Calu3 (cell line): Measurements from ENCODE around the gene NCOR1. TPM values are rescaled to one million over a fixed set of nuclear protein-coding genes. Genes with fewer than 3 reads are reported as not detected.
"Not testable (repeated sequence)": the region's sequence is repeated elsewhere in the genome, so short reads cannot be mapped to it uniquely, and the experiment has no call there.

Experiments used
- BruUV-seq: library from RNA; stranded (reverse); fragments of 400-500 nt; replicated peaks from 2 replicates; lab custom pipeline; 2021; lab: Mats Ljungman, UMichigan
- CTCF ChIA-PET: fragments of 300-600 bp; sonication (Branson Sonifier 250); formaldehyde crosslinking; loops from one replicate; lab custom pipeline; 2022; ENCODE audit warnings: antibody characterized with exemption; lab: Charles Lee
- DNase-seq: peaks from one replicate; pipeline ENCODE4 v3.0.0; 2022
- H3K27ac Mint-ChIP-seq: one replicate; pipeline ENCODE4 v1.8.0; 2022; ENCODE audit warnings: mixed read lengths; ENCODE audit not compliant: unreplicated experiment
- H3K27me3 Mint-ChIP-seq: one replicate; pipeline ENCODE4 v1.8.0; 2022; ENCODE audit warnings: mixed read lengths; ENCODE audit not compliant: unreplicated experiment
- H3K36me3 Mint-ChIP-seq: one replicate; pipeline ENCODE4 v1.8.0; 2022; ENCODE audit warnings: mild to moderate bottlenecking, moderate library complexity, mixed read lengths; ENCODE audit not compliant: insufficient read depth, unreplicated experiment
- H3K4me1 Mint-ChIP-seq: one replicate; pipeline ENCODE4 v1.8.0; 2022; ENCODE audit warnings: mild to moderate bottlenecking, low read depth, mixed read lengths; ENCODE audit not compliant: unreplicated experiment
- H3K4me3 Mint-ChIP-seq: one replicate; pipeline ENCODE4 v1.8.0; 2022; ENCODE audit warnings: mild to moderate bottlenecking, low read depth, moderate library complexity, mixed read lengths; ENCODE audit not compliant: unreplicated experiment
- H3K9me3 Mint-ChIP-seq: one replicate; pipeline ENCODE4 v1.8.0; 2022; ENCODE audit warnings: low read depth, mixed read lengths; ENCODE audit not compliant: unreplicated experiment
- CTCF ChIP-seq: fragments of 200-600 bp; IDR thresholded peaks from one replicate; pipeline ENCODE4 v1.8.0; 2022; ENCODE audit warnings: antibody characterized with exemption; ENCODE audit not compliant: unreplicated experiment
- intact Hi-C: fragments of 100-400 bp; cut with micrococcal nuclease; formaldehyde crosslinking; loops from one replicate; pipeline ENCODE4 v1.10.0; 2022; ENCODE audit not compliant: unreplicated experiment
- total RNA-seq: library from RNA; stranded (reverse); gene quantifications from 2 replicates; pipeline ENCODE4 v1.2.3, GENCODE V29; 2022

Gene NCOR1
- total RNA-seq, 1 experiment from 2014 or later: 84.0 TPM

GRCh38 chr17:16122697-16123434 is 92.5 kb downstream of the NCOR1 start:
- no TSS peak for BruUV-seq
- TF ChIP-seq CTCF: no peak
- no peak for DNase-seq
- Mint-ChIP-seq H3K4me1 (no peaks in the 10 kb centered on the region), H3K27me3 (no peaks in the 10 kb centered on the region), H3K27ac (no peak overlapping the region), H3K36me3 (peaks cover 22% of the 10 kb centered on the region), H3K4me3 (no peak overlapping the region), H3K9me3 (no peaks in the 10 kb centered on the region)
- CTCF ChIA-PET: no interaction called here
- intact Hi-C loops: no loop called here

GRCh38 chr17:16121915-16122314 is 93.4 kb downstream of the NCOR1 start:
- Mint-ChIP-seq H3K36me3 (peaks cover 26% of the 10 kb centered on the region), H3K9me3 (no peaks in the 10 kb centered on the region), H3K4me1 (no peaks in the 10 kb centered on the region), H3K4me3 (no peak overlapping the region), H3K27ac (no peak overlapping the region), H3K27me3 (no peaks in the 10 kb centered on the region)
- BruUV-seq: no TSS peak
- CTCF ChIA-PET: no interaction called here
- intact Hi-C loops: no loop called here
- no peak for DNase-seq
- TF ChIP-seq CTCF: no peak

- Mint-ChIP-seq H3K27me3 (no peaks in the 10 kb centered on the region), H3K27ac (no peak overlapping the region), H3K4me3 (no peak overlapping the region), H3K9me3 (no peaks in the 10 kb centered on the region), H3K4me1 (no peaks in the 10 kb centered on the region), H3K36me3 (peaks cover 30% of the 10 kb centered on the region)
- TF ChIP-seq CTCF: no peak
- no TSS peak for BruUV-seq
- no peak for DNase-seq
- CTCF ChIA-PET: no interaction called here
- intact Hi-C loops: no loop called here
These were observed 94.4 kb downstream of the NCOR1 start for GRCh38 chr17:16120937-16121336.

- H3K27me3 Mint-ChIP-seq: no peaks in the 10 kb centered on the region
- H3K27ac Mint-ChIP-seq: no peak overlapping the region
- H3K36me3 Mint-ChIP-seq: peaks cover 41% of the 10 kb centered on the region
- no peak for TF ChIP-seq CTCF
- no peaks in the 10 kb centered on the region for H3K4me1 Mint-ChIP-seq
- CTCF ChIA-PET: no interaction called here
- BruUV-seq: no TSS peak
- peaks cover 6% of the 10 kb centered on the region for H3K9me3 Mint-ChIP-seq
- no peak for DNase-seq
- intact Hi-C loops: no loop called here
- no peak overlapping the region for H3K4me3 Mint-ChIP-seq
These were observed 98.2 kb downstream of the NCOR1 start for GRCh38 chr17:16117149-16117548.

GRCh38 chr17:16115077-16115698 is 100.1 kb downstream of the NCOR1 start:
- H3K4me3 Mint-ChIP-seq, intact Hi-C loops, H3K9me3 Mint-ChIP-seq, H3K27ac Mint-ChIP-seq, DNase-seq, H3K27me3 Mint-ChIP-seq, CTCF ChIA-PET, H3K4me1 Mint-ChIP-seq, BruUV-seq: not testable (repeated sequence)
- peaks cover 41% of the 10 kb centered on the region for H3K36me3 Mint-ChIP-seq
